Measurements from ENCODE around the gene ZNF562. TPM values are rescaled to one million over a fixed set of nuclear protein-coding genes. Genes with fewer than 3 reads are reported as not detected.
"Not testable (repeated sequence)": the region's sequence is repeated elsewhere in the genome, so short reads cannot be mapped to it uniquely, and the experiment has no call there.

Gene ZNF562
- total RNA-seq, 2 donors from 2014 or later = 16.0 to 17.1 TPM

DNA sequence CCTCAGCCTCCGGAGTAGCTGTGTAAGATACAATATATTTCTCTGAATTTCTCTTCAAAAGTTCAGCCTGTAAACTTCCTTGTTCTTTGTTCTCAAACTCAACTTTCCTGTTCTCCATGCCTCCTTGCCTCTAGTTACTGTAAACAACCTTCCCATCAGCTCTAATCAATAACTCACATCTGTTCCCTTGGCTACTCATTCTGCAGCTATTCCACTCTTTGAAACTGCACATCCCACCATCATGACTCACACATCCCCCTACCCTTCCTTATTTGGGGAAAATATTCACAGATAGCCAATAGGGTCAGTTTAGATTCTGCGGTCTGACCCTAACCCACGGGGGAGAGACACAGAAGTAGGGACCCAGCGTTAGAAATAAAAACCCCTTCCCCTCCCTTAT, 2.0 kb downstream of the ZNF562 start:
- H3K4me3 ChIP-seq = no peak overlapping the region
- H3K9me3 ChIP-seq = peaks cover 0 to 25% of the 10 kb centered on the region in 2 donors
- DNase-seq (ENCODE audit: low spot score) = no peak
- H3K4me1 ChIP-seq = peaks cover 0 to 4% of the 10 kb centered on the region in 2 donors
- H3K36me3 ChIP-seq = peaks cover 3% of the 10 kb centered on the region
- no peak overlapping the region for H3K27ac ChIP-seq
- H3K27me3 ChIP-seq = no peaks in the 10 kb centered on the region
- TF ChIP-seq, protein P1, sequence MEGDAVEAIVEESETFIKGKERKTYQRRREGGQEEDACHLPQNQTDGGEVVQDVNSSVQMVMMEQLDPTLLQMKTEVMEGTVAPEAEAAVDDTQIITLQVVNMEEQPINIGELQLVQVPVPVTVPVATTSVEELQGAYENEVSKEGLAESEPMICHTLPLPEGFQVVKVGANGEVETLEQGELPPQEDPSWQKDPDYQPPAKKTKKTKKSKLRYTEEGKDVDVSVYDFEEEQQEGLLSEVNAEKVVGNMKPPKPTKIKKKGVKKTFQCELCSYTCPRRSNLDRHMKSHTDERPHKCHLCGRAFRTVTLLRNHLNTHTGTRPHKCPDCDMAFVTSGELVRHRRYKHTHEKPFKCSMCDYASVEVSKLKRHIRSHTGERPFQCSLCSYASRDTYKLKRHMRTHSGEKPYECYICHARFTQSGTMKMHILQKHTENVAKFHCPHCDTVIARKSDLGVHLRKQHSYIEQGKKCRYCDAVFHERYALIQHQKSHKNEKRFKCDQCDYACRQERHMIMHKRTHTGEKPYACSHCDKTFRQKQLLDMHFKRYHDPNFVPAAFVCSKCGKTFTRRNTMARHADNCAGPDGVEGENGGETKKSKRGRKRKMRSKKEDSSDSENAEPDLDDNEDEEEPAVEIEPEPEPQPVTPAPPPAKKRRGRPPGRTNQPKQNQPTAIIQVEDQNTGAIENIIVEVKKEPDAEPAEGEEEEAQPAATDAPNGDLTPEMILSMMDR (IDR thresholded peaks at IDR 0.05) = no peak

DNA sequence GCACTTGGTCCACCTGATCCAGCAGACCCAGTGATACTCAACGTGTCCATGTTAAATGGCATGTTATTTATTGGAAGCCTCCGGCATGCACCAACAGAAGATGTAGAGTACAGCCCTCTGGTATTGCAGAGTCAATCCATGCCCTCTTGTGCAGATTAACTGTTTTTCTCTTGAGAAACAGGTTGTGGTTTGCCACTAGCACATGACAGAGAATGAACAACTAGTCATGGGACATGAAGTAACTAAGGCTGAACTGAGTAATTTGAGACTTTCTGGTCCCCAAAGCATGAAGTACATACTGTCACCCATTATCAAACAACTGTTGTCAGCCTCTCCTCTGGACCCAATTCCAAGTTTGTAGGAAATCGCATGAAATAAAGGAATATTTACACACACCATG, 3.2 kb downstream of the ZNF562 start:
- Histone ChIP-seq H3K4me3 (no peak overlapping the region), H3K27ac (no peak overlapping the region), H3K27me3 (no peaks in the 10 kb centered on the region), H3K9me3 (peaks cover 0 to 26% of the 10 kb centered on the region in 2 donors), H3K4me1 (peaks cover 0 to 4% of the 10 kb centered on the region in 2 donors), H3K36me3 (peaks cover 9% of the 10 kb centered on the region)
- TF ChIP-seq, protein P1 (IDR thresholded peaks at IDR 0.05) = no peak
- no peak for DNase-seq (ENCODE audit: low spot score)

DNA sequence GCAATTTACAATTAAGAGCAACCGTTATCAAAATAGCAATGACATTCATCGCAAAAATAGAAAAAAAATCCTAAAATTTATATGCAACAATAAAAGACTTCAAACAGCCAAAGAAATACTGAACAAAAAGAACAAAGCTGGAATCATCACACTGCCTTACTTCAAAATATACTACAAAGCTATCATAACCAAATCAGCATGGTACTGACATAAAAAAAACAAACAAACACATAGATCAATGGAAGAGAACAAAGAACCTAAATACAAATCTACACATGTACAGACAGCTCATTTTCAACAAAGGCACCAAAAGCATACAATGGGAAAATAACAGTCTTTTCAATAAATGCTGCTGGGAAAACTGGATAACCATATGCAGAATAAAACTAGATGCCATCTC, 6.4 kb downstream of the ZNF562 start:
- DNase-seq (ENCODE audit: low spot score) = no peak
- Histone ChIP-seq H3K27me3 (no peaks in the 10 kb centered on the region), H3K36me3 (peaks cover 9% of the 10 kb centered on the region), H3K4me3 (no peak overlapping the region), H3K4me1 (peaks cover 0 to 4% of the 10 kb centered on the region in 2 donors), H3K27ac (no peak overlapping the region), H3K9me3 (peaks cover 0 to 20% of the 10 kb centered on the region in 2 donors)
- TF ChIP-seq, protein P1 (IDR thresholded peaks at IDR 0.05) = no peak

DNA sequence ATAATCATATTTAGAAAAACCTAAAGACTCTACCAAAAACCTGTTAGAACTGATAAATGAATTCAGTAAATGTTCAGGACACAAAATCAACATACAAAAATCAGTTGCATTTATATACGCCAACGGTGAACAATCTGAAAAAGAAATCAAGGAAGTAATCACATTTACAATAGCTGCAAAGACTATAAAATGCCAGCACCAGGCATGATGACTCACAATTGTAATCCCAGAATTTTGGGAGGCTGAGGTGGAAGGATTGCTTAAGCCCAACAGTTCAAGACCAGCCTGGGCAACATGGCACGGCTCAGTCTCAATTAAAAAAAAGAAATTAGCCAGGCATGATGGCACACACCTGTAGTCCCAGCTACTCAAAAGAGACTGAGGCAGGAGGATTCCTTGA, 7.0 kb downstream of the ZNF562 start:
- Histone ChIP-seq H3K4me3 (no peak overlapping the region), H3K4me1 (peaks cover 0 to 5% of the 10 kb centered on the region in 2 donors), H3K27me3 (no peaks in the 10 kb centered on the region), H3K27ac (no peak overlapping the region), H3K36me3 (peaks cover 9% of the 10 kb centered on the region), H3K9me3 (peaks cover 0 to 13% of the 10 kb centered on the region in 2 donors)
- TF ChIP-seq, protein P1 (IDR thresholded peaks at IDR 0.05) = no peak
- no peak for DNase-seq (ENCODE audit: low spot score)

DNA sequence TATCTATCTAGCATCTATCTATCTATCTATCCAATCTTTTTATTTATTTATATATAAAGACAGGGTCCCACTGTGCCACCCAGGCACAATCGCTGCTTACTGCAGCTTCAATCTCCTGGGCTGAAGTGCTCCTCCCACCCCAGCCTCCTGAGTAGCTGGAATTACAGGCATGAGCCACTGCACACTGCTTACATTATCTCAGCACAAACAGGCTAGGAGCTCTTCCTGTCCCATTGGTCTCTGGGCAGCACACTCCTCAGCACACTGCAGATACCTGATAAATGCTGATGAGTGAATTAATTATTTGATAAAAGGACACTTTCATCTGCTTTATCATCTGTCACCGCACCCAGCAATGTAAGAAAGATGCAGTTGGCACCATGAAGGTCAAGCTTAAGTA, 16.1 kb downstream of the ZNF562 start:
- Histone ChIP-seq H3K27ac (no peak overlapping the region), H3K4me3 (no peak overlapping the region), H3K36me3 (peaks cover 55% of the 10 kb centered on the region), H3K4me1 (peaks cover 0 to 9% of the 10 kb centered on the region in 2 donors), H3K9me3 (peaks cover 4 to 8% of the 10 kb centered on the region in 2 donors), H3K27me3 (no peaks in the 10 kb centered on the region)
- TF ChIP-seq, protein P1 (IDR thresholded peaks at IDR 0.05) = no peak
- no peak for DNase-seq (ENCODE audit: low spot score)

DNA sequence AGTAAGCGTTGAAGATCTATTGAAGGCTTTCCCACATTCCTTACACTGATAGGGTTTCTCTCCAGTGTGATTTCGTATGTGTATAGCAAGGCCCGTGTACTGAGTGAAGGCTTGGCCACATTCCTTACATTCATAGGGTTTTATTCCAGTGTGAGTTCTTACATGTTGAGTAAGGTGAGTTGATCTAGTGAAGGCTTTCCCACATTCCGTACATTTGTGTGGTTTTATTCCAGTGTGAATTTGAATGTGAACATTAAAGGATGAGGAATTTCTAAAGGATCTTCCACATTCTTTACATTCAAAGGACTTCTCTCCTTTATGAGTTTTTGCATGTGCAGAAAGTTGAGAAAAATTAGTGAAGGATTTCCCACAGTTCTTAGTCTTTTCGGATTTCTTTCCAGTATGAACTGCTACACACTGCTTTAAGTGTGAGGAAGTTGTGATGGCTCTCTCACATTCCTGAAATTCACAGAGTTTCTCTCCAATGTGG, 21.8 kb downstream of the ZNF562 start:
- Histone ChIP-seq H3K36me3 (peaks cover 73% of the 10 kb centered on the region), H3K9me3 (peaks cover 6 to 36% of the 10 kb centered on the region in 2 donors)
- H3K4me3 ChIP-seq; H3K27me3 ChIP-seq; H3K27ac ChIP-seq; H3K4me1 ChIP-seq; DNase-seq (ENCODE audit: low spot score): not testable (repeated sequence)

DNA sequence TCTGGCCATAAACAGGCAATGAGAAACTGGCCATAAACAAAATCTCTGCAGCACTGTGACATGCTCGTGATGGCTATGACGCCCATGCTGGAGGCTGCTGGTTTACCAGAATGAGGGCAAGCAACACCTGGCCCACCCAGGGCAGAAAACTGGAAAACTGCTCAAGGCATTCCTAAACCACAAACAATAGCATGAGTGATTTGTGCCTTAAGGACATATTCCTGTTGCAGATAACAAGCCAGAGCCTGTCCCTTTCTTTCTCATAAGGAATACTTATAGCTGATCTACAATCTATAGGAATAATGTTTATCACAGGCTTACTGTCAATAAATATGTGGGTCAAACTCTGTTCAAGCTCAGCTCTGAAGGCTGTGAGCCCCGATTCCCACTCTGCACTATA, 23.4 kb downstream of the ZNF562 start:
- H3K4me3 ChIP-seq; H3K27me3 ChIP-seq; H3K27ac ChIP-seq; H3K4me1 ChIP-seq; DNase-seq (ENCODE audit: low spot score): not testable (repeated sequence)
- Histone ChIP-seq H3K36me3 (peaks cover 60% of the 10 kb centered on the region), H3K9me3 (peaks cover 6 to 36% of the 10 kb centered on the region in 2 donors)
